ENCODE results near the gene SPRYD3.

- TF ChIP-seq CTCF (IDR thresholded peaks at IDR 0.05) (no peak), POLR2A (IDR thresholded peaks at IDR 0.05) (peak; percentile 90)
Measured at GRCh38 chr12:53054112-53054878, 24.9 kb downstream of the SPRYD3 start.

Data from ovary (tissue), 3 donors.